ENCODE measurements around the gene BEND2. TPM values are rescaled to one million over a fixed set of nuclear protein-coding genes. Genes with fewer than 3 reads are reported as not detected.

Gene BEND2
- total RNA-seq, 3 donors from 2014 or later = not detected

- ATAC-seq (no peak), DNase-seq (no peak)
- intact Hi-C loops (cut with DNase I, micrococcal nuclease) = no loop called here
- H3K4me3 ChIP-seq = no peak overlapping the region
- no peaks in the 10 kb centered on the region for H3K4me1 ChIP-seq (ENCODE audit: low read depth)
- H3K36me3 ChIP-seq (ENCODE audit: low read depth) = no peaks in the 10 kb centered on the region
- no peak for TF ChIP-seq CTCF (IDR thresholded peaks at IDR 0.05)
- H3K9me3 ChIP-seq = no peaks in the 10 kb centered on the region
Observed at GRCh38 chrX:18136816-18137215, 83.9 kb downstream of the BEND2 start.

- DNase-seq (no peak), ATAC-seq (no peak)
- intact Hi-C loops (cut with DNase I, micrococcal nuclease) = no loop called here
- no peaks in the 10 kb centered on the region for H3K4me1 ChIP-seq (ENCODE audit: low read depth)
- no peak overlapping the region for H3K4me3 ChIP-seq
- no peak for TF ChIP-seq CTCF (IDR thresholded peaks at IDR 0.05)
- no peaks in the 10 kb centered on the region for H3K36me3 ChIP-seq (ENCODE audit: low read depth)
- no peaks in the 10 kb centered on the region for H3K9me3 ChIP-seq
Observed at GRCh38 chrX:18133605-18134004, 87.1 kb downstream of the BEND2 start.

GRCh38 chrX:18129690-18130089 lies 91.0 kb downstream of the BEND2 start:
- no peak overlapping the region for H3K4me3 ChIP-seq
- no peaks in the 10 kb centered on the region for H3K4me1 ChIP-seq (ENCODE audit: low read depth)
- H3K9me3 ChIP-seq = no peaks in the 10 kb centered on the region
- no peaks in the 10 kb centered on the region for H3K36me3 ChIP-seq (ENCODE audit: low read depth)
- no peak for TF ChIP-seq CTCF (IDR thresholded peaks at IDR 0.05)
- no peak for ATAC-seq
- intact Hi-C loops (cut with DNase I, micrococcal nuclease) = no loop called here
- no peak for DNase-seq

GRCh38 chrX:18126971-18127370 lies 93.7 kb downstream of the BEND2 start:
- no peaks in the 10 kb centered on the region for H3K9me3 ChIP-seq
- no peak overlapping the region for H3K4me3 ChIP-seq
- intact Hi-C loops (cut with DNase I, micrococcal nuclease) = no loop called here
- DNase-seq (no peak), ATAC-seq (no peak)
- no peaks in the 10 kb centered on the region for H3K4me1 ChIP-seq (ENCODE audit: low read depth)
- TF ChIP-seq CTCF (IDR thresholded peaks at IDR 0.05) = no peak
- no peaks in the 10 kb centered on the region for H3K36me3 ChIP-seq (ENCODE audit: low read depth)

GRCh38 chrX:18119856-18120255 lies 100.8 kb downstream of the BEND2 start:
- TF ChIP-seq CTCF (IDR thresholded peaks at IDR 0.05) = no peak
- H3K4me3 ChIP-seq = no peak overlapping the region
- DNase-seq (peak in 1 of 3 donors; percentile 1), ATAC-seq (no peak)
- no peaks in the 10 kb centered on the region for H3K9me3 ChIP-seq
- H3K4me1 ChIP-seq (ENCODE audit: low read depth) = no peaks in the 10 kb centered on the region
- intact Hi-C loops (cut with DNase I, micrococcal nuclease) = no loop called here
- no peaks in the 10 kb centered on the region for H3K36me3 ChIP-seq (ENCODE audit: low read depth)

Other genes with a start within 250 kb of the BEND2 start
- gene SCML2, start 133.8 kb upstream of the BEND2 start, total RNA-seq = 1 to 10 TPM; 1.0 to 4.2 (median 1.1) TPM
- gene CDKL5, start 204.7 kb upstream of the BEND2 start, total RNA-seq = 1 to 10 TPM; 4.0 to 7.5 (median 4.4) TPM

Data from mucosa of descending colon (tissue), 3 donors.